Measurements from ENCODE around the gene COX6B1. TPM values are rescaled to one million over a fixed set of nuclear protein-coding genes. Genes with fewer than 3 reads are reported as not detected.

Gene COX6B1
- polyA plus RNA-seq, 1 experiment, result 463 TPM

- ChIA-PET POLR2A (no interaction called here), CTCF (interaction anchor here (0.6 to 0.7 kb wide), 4 partner anchors 46 to 299 kb away, joined by 3 to 4 read pairs (median 4); no protein-coding TSS in a partner anchor)
- DNase-seq (ENCODE audit: low read depth), result no peak
- Histone ChIP-seq H3K4me3 (ENCODE audit: low read depth, low read length) (no peak overlapping the region), H3K27me3 (ENCODE audit: control insufficient read depth, insufficient read depth, low read length) (no peaks in the 10 kb centered on the region), H3K36me3 (ENCODE audit: control insufficient read depth, insufficient read depth, low read length) (peaks cover 16% of the 10 kb centered on the region)
- no peak for TF ChIP-seq CTCF (IDR thresholded peaks at IDR 0.05; ENCODE audit: insufficient read depth, low read depth, low read length)
Observed at GRCh38 chr19:35655600-35655999, 7.5 kb downstream of the COX6B1 start.

- Histone ChIP-seq H3K4me3 (ENCODE audit: low read depth, low read length) (no peak overlapping the region), H3K27me3 (ENCODE audit: control insufficient read depth, insufficient read depth, low read length) (no peaks in the 10 kb centered on the region), H3K36me3 (ENCODE audit: control insufficient read depth, insufficient read depth, low read length) (peaks cover 14% of the 10 kb centered on the region)
- ChIA-PET CTCF (interaction anchor here (0.9 kb wide), 1 partner anchor 8 kb away, joined by 3 read pairs; no protein-coding TSS in a partner anchor), POLR2A (no interaction called here)
- TF ChIP-seq CTCF (IDR thresholded peaks at IDR 0.05; ENCODE audit: insufficient read depth, low read depth, low read length), result no peak
- no peak for DNase-seq (ENCODE audit: low read depth)
Observed at GRCh38 chr19:35656700-35657099, 8.6 kb downstream of the COX6B1 start.

GRCh38 chr19:35657904-35658700, 10.0 kb downstream of the COX6B1 start:
- Histone ChIP-seq H3K27me3 (ENCODE audit: control insufficient read depth, insufficient read depth, low read length) (no peaks in the 10 kb centered on the region), H3K4me3 (ENCODE audit: low read depth, low read length) (no peak overlapping the region), H3K36me3 (ENCODE audit: control insufficient read depth, insufficient read depth, low read length) (peaks cover 14% of the 10 kb centered on the region)
- DNase-seq (ENCODE audit: low read depth), result no peak
- POLR2A ChIA-PET, result no interaction called here
- no peak for TF ChIP-seq CTCF (IDR thresholded peaks at IDR 0.05; ENCODE audit: insufficient read depth, low read depth, low read length)
- CTCF ChIA-PET, result interaction anchor here (0.6 to 1.2 kb wide), 2 partner anchors 37 to 172 kb away, joined by 5 read pairs; no protein-coding TSS in a partner anchor

- Histone ChIP-seq H3K4me3 (ENCODE audit: low read depth, low read length) (no peak overlapping the region), H3K27me3 (ENCODE audit: control insufficient read depth, insufficient read depth, low read length) (no peaks in the 10 kb centered on the region), H3K36me3 (ENCODE audit: control insufficient read depth, insufficient read depth, low read length) (peaks cover 8% of the 10 kb centered on the region)
- ChIA-PET CTCF (no interaction called here), POLR2A (no interaction called here)
- TF ChIP-seq CTCF (IDR thresholded peaks at IDR 0.05; ENCODE audit: insufficient read depth, low read depth, low read length), result no peak
- DNase-seq (ENCODE audit: low read depth), result no peak
Observed at GRCh38 chr19:35661995-35662340, 13.8 kb downstream of the COX6B1 start.

GRCh38 chr19:35663981-35664380, 15.9 kb downstream of the COX6B1 start:
- POLR2A ChIA-PET, result no interaction called here
- Histone ChIP-seq H3K27me3 (ENCODE audit: control insufficient read depth, insufficient read depth, low read length) (peaks cover 2% of the 10 kb centered on the region; the same call in 1 of the 2 replicates), H3K36me3 (ENCODE audit: control insufficient read depth, insufficient read depth, low read length) (peaks cover 2% of the 10 kb centered on the region), H3K4me3 (ENCODE audit: low read depth, low read length) (no peak overlapping the region)
- no peak for DNase-seq (ENCODE audit: low read depth)
- CTCF ChIA-PET, result no interaction called here
- no peak for TF ChIP-seq CTCF (IDR thresholded peaks at IDR 0.05; ENCODE audit: insufficient read depth, low read depth, low read length)
